Measurements from ENCODE around the gene TUBB2B. TPM values are rescaled to one million over a fixed set of nuclear protein-coding genes. Genes with fewer than 3 reads are reported as not detected.
A peak's percentile ranks its signal among the peaks of the same experiment; 100 is the strongest.

TUBB2B gene
- polyA plus RNA-seq, 1 experiment: 4.7 TPM

GRCh38 chr6:3176562-3177355 is 50.7 kb downstream of the TUBB2B start:
- H3K4me3 ChIP-seq (ENCODE audit: low read depth, low read length): no peak overlapping the region
- no peak overlapping the region for H3K27ac ChIP-seq (ENCODE audit: low read depth, low read length)
- CTCF ChIA-PET: interaction anchor here (1.8 kb wide), 1 partner anchor 75 kb away, joined by 5 read pairs; no protein-coding TSS in a partner anchor
- peak; percentile 80 for DNase-seq (ENCODE audit: low read depth, low spot score)
- TF ChIP-seq, protein P1, sequence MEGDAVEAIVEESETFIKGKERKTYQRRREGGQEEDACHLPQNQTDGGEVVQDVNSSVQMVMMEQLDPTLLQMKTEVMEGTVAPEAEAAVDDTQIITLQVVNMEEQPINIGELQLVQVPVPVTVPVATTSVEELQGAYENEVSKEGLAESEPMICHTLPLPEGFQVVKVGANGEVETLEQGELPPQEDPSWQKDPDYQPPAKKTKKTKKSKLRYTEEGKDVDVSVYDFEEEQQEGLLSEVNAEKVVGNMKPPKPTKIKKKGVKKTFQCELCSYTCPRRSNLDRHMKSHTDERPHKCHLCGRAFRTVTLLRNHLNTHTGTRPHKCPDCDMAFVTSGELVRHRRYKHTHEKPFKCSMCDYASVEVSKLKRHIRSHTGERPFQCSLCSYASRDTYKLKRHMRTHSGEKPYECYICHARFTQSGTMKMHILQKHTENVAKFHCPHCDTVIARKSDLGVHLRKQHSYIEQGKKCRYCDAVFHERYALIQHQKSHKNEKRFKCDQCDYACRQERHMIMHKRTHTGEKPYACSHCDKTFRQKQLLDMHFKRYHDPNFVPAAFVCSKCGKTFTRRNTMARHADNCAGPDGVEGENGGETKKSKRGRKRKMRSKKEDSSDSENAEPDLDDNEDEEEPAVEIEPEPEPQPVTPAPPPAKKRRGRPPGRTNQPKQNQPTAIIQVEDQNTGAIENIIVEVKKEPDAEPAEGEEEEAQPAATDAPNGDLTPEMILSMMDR (IDR thresholded peaks at IDR 0.05; ENCODE audit: low read depth, low read length): no peak
- peaks cover 3% of the 10 kb centered on the region for H3K27me3 ChIP-seq (ENCODE audit: control insufficient read depth, insufficient read depth, low read length)
- POLR2A ChIA-PET: interaction anchor here (1.1 kb wide), 1 partner anchor 11 kb away, joined by 4 read pairs; no protein-coding TSS in a partner anchor
- H3K9me3 ChIP-seq (ENCODE audit: control insufficient read depth, insufficient read depth, low read length): no peaks in the 10 kb centered on the region

DNA sequence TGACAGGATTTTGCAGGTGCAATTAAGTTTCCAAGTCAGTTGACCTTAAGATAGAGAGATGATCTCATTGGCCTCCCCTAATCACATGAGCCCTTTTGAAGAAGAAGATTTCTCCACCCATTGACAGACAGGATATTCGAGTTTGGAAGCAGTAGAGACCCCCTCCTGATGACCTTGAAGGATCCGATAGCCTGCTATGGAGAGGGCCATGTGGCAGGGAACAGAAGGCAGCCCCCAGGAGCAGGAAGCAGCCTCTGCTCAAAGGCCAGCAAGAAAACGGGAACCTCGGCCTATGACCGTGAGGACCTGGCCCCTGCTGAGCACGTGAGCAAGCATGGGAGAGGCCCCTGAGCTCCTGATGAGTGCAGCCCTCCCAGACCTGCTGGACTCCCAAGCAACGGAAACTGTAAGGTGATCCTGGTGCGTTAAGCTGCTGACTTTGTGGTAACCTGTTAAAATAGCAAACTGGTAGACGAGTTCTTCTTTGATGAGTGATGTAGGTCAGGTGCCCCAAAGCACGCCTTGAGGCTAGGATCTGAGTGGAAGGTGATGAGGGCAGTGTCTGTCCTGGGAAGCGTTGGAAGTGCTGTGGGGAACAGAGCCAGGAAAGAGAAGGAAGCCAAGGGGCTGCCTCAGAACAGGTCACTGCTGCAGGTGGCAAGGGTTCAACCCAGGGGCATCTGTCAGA is 51.6 kb downstream of the TUBB2B start:
- DNase-seq (ENCODE audit: low read depth, low spot score): no peak
- TF ChIP-seq, protein P1 (IDR thresholded peaks at IDR 0.05; ENCODE audit: low read depth, low read length): no peak
- CTCF ChIA-PET: interaction anchor here (1.8 kb wide), 1 partner anchor 76 kb away, joined by 5 read pairs; no protein-coding TSS in a partner anchor
- POLR2A ChIA-PET: interaction anchor here (1.1 kb wide), 1 partner anchor 10 kb away, joined by 4 read pairs; no protein-coding TSS in a partner anchor
- Histone ChIP-seq H3K9me3 (ENCODE audit: control insufficient read depth, insufficient read depth, low read length) (no peaks in the 10 kb centered on the region), H3K4me3 (ENCODE audit: low read depth, low read length) (no peak overlapping the region), H3K27ac (ENCODE audit: low read depth, low read length) (no peak overlapping the region), H3K27me3 (ENCODE audit: control insufficient read depth, insufficient read depth, low read length) (peaks cover 3% of the 10 kb centered on the region)

Other genes with a start within 250 kb of the TUBB2B start
- gene NQO2, start 227.8 kb downstream of the TUBB2B start, polyA plus RNA-seq (2011; rRNA removed): 32.4 and 34.3 TPM in 2 replicates
- gene RIPK1, start 159.2 kb downstream of the TUBB2B start, polyA plus RNA-seq (2011; rRNA removed): 25.5 and 25.9 TPM in 2 replicates
- gene BPHL, start 108.9 kb downstream of the TUBB2B start, polyA plus RNA-seq (2011; rRNA removed): 21.0 and 24.4 TPM in 2 replicates
- 111 and 138 TPM in 2 replicates for gene TUBB2A, start 70.1 kb downstream of the TUBB2B start, polyA plus RNA-seq (2011; rRNA removed)
- 15.3 and 15.8 TPM in 2 replicates for gene PSMG4, start 31.3 kb upstream of the TUBB2B start, polyA plus RNA-seq (2011; rRNA removed)
- 0.12 TPM in 1 of 2 replicates, not detected in the other for gene SLC22A23, start 229.4 kb upstream of the TUBB2B start, polyA plus RNA-seq (2011; rRNA removed)

Measured in AG04450 (cell line).